HG02870 (cell line): ENCODE measurements around the gene GNA12.
A peak's percentile ranks its signal among the peaks of the same experiment; 100 is the strongest.

Experiments used
- ATAC-seq: cut with Tn5 transposase; IDR thresholded peaks from one replicate; pipeline ENCODE4 v1.9.1; 2021; ENCODE audit warnings: mild to moderate bottlenecking, moderate library complexity; ENCODE audit not compliant: unreplicated experiment

Gene GNA12

DNA sequence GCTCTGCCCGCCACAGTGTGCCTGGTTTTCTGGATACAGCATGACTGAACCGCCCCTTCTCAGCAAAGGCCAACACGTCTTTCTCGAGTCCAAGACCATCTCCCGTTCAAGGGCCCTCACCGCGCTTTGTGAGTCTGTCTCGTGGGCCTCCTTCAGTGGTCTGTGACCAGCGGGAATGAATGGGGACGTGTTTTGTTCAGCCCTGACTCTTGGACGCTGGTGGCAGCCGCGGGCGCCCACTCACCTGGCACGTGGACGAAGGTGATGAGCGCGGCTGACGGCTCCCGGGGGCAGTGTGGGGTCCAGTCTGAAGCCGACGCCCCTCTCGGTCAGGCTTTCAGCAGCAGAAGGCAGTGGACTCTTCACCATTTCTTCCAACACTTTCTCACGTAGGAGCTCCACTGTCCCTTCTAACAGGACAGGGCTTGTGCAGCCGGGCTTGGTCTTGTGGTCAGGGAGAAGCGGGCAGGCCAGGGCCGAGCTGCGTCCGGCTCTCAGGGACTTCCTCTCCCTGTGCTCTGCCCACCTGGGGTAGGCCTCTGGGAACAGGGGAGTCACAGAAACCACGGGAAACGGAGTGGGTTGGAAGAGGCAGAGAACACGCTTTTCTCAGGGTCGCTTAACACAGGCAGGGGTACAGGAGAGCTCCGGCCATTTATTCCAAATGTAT, 125.7 kb downstream of the GNA12 start:
- ATAC-seq, result no peak

DNA sequence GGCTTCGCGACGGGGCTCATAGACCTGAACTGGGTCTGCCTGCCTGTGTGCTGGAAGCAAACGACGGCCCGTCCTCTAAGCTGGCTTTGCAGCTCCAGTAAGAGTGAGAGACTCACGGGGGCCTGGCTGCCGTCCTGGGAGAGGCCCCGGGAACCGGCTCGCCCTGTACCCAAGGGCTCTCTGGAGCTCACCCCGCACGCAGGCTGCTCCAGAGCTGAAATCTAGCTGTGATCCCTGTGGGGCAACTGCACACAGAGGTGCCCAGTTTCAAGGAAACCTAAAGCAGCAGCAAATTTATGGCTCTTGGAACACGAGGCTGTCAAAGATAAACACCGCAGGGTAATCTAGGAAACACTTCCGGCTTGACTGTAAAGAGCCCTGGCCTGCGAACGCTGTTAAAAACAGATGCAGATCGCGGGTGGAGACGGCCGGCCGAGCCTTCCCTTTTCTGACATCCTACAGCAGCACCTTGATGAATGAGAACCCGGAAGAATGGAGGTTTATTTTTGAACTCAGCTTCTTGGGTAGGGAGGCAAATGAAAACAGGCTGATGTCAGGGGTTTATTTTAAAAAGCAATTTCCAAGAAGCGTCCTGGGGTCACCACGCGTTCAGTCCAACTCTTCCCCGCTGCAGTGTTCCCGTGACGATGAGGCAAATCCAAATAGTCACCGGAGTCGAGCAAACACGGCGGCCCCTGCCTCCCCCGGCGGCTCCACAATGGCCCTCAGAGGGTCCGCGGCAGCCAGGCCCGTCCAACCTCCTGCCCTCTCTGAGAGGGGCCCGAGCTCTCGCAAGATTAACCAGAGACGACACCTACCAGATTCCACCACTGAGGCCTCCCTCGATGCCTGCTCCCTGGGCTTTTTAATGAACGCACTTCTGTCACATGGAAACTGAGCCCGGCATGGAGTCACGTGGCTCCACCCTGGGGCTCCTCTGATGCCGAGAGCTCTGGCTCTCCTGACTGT, 126.5 kb downstream of the GNA12 start:
- ATAC-seq, result no peak

DNA sequence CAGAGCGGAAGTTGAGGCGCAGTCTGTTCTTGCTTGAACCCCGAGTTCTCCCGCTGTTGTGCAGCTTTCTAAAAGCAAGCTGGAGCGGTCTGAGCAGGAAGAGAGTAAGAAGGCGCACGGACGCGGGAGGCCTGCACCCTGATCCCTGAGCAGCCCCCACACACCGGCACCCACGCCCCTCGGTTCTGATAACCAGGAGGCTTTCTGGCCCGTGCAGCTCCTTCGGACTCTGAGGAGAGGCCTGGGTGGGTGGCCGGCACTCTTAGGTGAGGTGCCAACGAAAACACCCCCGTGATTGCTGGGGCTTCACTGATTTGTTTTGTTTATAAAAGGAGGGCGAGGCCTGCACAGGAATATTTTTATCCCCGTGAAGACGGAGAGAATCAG, 127.2 kb downstream of the GNA12 start:
- ATAC-seq, result no peak

DNA sequence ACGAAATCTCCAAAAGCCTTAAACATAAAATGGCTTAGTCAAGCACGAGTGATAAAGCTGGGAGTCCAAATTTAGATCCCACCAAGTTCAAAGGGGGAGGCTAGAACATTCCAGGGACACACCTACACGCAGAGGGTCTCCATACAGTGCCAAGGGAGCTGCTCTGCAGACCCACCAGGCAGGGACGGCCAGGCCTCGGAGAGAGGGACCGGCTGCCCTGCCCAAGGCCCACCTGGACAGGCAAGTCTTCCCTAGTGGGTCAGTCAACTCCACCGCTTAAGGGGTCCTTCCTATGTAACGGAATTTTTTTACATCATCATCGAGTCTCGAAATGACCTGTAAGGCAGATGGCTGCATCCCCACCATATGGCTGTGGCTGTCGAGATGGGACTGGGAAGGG, 127.6 kb downstream of the GNA12 start:
- ATAC-seq, result no peak

DNA sequence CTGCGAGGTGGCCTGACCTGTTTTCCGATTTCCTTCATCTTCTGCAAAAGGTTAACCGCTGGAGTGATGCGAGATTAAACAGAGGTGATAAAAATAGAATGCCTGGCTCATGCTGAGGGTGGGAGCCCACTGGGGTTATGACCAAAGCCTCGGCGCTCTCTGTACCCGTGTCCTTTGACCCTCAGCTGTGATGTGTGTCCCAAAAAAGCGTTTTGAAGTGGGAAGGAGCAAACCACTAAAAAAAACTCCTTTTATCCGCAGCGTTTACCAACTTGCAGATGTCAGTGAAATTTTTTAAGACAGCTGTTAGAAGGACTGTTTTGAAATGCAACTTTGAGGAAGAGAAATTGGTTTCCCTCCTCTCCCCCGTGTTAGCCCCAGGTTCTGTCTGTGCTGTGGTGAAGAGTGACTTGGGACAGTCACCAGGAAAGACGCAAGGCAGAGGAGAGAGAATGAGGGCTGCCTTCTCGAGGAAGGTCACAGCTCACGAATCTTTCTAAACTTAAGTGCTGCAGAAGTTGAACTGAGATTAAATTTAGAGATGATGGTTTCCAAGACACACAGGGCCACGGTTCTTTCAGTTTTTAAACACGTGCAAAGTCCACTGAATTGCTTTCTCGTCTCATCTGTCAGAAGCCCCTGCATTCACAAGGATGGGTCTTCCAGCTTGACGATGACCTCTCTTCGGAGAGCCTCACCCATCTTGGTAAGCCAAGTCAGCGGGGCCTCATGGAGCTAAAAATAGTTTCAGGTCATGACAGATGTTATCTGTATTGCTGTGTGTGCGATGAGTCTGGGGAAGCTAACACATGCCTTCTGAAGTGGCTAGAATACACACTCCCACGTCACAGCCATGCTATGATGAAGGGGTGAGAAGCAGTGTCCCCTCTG, 128.5 kb downstream of the GNA12 start:
- ATAC-seq, result no peak

DNA sequence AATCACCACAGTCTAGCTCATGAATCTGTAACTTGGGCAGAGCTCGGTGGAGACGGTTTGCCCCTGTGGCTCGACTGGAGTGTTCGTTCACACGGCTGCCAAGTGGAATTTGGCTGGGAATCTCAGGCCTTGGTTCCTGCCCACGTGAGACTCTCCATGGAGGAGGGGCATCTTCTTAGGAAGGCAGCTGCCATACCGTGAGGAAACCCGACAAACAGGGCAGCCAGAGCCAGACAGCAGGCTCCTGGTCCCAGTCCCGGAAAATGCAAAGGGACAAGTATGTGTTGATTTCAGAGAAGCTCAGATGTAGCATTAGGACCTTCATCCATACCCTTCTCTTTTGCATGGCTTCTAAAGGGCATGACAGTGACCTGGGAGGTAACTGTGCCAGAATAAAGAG, 129.5 kb downstream of the GNA12 start:
- no peak for ATAC-seq

DNA sequence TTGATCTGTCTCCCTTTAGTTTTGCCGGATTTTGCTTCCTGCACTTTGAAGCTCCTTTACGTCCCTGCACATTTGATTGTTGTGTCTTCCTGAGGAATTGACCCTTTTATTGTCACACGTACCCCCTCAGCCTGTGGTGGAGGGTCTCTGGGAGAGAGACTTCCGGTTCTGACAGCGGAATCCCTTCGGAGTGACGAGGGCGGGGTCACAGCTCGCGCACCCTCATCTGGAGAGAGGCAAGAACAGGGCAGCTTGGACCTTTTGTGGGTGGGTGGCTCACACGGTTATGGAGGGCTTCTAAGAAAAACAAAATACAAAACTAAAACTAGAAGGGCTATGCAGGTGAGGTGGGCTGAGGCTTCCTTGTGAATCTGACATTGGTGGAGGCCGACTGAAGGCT, 130.1 kb downstream of the GNA12 start:
- ATAC-seq, result no peak

DNA sequence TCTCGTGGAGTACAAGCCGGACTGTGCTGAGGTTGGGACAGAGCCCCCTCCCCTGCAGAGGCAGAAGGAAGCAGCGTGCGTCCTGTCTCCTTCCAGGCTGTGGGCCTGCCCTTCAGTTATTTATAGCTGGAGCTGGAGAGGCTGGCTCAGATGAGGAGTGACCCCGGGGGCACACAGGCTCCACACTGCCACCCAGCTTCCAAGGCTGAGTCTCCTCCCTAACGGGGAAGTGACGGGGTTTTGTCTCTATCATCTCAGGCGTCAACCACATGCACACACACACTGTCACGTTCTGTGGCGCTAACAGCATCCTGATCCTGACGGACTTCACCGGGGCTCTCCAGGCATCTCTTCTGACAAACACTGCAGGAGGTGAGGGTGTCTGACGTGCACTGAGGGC, 130.7 kb downstream of the GNA12 start:
- ATAC-seq, result no peak

DNA sequence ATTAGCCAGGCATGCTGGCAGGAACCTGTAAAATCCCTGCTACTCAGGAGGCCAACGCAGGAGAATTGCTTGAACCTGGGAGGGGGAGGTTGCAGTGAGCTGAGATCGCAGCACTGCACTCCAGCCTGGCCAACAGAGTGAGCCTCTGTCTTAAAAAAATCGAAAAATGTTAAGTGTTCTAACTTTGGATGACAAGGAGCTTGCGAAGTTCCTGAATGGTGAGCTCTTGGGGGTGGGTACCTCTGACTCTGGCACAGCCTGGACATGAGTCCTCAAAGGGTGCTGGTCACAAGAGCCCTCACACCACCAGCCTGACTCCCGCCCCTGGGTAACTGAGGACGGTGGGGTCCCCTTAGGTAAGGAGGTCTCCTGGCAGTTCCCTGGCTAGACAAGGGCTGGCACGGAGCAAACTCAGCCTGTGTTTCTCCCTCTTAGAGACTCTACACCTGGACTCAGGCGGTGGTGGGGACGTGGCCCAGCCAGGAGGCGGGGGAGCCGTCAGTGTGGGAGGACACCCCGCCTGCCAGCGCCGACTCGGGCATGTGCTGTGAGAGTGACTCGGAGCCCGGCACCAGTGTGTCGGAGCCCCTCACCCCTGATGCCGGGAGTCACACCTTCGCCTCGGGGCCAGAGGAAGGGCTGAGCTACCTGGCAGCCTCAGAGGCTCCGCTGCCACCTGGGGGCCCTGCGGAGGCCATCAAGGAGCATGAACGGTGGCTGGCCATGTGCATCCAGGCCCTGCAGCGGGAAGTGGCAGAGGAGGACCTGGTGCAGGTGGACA, 132.0 kb downstream of the GNA12 start:
- ATAC-seq, result no peak

DNA sequence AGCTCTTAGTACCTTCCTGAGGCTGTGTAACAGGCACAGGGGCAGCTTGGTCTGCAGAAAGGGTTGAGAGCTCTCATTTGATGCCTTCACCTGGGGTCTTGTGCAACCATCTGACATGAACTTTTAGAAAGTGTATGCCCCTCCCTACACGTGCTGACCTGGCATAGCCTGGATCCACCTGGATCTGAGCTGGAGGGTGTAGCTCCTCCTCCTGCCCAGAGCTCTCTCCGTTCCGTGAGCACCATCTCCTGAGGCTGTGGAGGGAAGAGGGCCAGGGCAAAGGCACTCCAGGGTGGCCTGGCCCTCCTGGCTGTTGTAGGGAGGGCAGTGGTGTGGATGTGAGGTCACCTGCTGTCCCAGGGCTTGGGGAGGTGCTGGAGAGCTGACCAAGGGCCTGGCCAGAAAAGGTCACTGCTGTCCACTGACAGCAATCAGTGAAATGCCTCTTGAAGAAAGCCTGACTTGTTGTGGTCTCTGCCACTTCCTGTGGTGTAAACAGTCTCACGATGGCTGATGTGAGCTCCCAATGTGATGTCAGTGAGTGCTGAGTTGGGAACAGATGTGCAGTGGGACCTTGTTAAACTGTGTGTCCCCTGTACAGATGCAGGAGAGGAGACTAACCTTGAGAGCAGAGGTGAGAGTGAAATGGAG, 133.1 kb downstream of the GNA12 start:
- ATAC-seq, result no peak

DNA sequence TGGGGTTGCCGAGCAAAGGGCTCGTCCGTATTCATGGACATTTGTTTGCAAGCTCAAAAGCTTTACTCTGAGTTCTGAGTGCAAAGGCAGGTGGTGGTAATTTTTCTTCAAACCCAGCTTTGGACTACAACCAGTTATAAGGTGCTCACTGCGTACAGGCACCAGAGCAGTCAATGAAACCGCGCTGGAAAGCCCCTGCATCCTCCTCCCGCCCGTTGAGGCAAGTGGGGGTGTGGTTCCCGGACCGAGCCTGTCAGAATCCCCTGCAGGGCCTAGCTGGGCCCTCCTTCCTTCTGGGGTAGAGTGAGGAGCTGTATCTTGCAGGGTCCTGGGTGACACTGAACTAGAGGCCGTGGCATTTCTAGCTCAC, 133.8 kb downstream of the GNA12 start:
- peak; percentile 67 for ATAC-seq

DNA sequence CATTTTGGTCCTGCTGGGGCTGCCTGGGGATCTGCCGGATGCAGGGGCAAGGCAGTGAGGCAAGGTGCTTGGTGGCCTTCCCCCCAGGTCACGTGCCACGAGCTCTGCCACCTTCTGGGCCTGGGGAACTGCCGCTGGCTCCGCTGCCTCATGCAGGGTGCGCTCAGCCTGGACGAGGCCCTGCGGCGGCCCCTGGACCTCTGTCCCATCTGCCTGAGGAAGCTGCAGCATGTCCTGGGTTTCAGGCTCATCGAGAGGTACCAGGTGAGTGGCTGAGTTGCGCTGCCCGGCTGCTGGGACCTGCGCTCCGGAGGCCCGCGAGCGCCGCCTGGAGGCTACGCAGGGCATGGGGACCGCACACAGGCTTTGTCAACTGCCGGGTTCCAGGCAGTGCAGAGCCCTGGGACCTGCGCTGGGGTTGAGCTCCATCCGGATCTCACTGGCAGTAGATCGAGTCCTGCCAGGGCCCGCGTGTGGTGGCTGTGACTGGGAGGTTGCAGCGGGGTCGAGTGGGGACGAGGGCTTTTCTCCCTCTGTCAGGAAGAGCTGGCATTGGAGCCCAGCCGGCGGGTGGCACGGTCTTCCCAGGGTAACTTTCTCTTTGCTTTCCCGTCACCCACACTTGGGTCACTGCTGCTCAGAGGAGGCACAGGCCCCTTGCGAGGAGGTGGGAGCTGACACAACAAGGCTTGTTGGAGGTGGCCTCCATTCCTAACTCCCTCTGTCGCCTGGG, 134.4 kb downstream of the GNA12 start:
- ATAC-seq, result peak; percentile 73

DNA sequence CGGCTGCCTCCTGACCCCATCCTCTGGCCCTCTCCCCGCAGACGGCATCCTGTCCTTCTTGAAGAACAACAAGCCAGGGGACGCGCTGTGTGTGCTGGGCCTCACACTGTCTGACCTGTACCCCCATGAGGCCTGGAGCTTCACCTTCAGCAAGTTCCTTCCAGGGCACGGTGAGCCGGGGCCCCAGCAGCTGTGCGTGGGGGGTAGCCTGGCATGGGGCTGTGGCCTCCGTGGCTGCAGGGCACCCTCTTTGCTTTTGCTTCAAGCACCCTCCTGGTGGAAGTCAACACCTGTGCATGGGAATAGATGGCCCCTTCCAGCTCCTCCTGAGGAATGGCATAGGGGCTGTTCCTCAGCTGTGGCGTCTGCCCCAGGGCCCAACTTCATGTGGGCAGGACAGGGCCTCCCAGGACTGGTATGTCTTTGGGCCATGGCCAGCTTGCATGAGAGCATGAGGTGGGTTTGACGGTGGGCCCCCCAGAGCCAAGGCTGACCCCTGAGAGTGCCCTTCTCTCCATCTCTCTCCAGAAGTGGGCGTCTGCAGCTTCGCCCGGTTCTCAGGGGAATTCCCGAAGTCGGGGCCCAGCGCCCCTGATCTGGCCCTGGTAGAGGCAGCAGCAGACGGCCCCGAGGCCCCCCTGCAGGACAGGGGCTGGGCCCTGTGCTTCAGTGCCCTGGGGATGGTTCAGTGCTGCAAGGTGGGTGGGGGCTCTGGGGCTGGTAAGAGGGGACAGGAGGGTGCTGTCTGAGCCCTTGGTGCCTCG, 135.4 kb downstream of the GNA12 start:
- ATAC-seq, result no peak

DNA sequence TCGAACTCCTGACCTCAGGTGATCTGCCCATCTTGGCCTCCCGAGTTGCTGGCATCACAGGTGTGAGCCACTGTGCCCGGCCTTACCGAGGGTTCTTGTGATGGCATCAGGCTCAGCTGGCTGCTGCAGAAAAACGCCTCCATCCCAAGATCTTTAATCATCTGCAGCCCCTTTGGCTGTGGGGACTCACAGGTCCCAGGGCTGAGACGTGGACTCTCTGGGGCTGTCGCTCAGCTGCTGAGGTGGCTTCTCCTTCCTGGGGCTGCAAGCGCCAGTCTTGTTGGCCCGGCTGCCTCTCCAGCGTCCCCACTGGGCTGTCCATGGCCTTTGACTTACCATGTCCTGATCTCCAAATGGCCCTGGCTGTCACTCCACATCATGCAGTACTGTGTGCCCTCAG, 136.1 kb downstream of the GNA12 start:
- no peak for ATAC-seq

DNA sequence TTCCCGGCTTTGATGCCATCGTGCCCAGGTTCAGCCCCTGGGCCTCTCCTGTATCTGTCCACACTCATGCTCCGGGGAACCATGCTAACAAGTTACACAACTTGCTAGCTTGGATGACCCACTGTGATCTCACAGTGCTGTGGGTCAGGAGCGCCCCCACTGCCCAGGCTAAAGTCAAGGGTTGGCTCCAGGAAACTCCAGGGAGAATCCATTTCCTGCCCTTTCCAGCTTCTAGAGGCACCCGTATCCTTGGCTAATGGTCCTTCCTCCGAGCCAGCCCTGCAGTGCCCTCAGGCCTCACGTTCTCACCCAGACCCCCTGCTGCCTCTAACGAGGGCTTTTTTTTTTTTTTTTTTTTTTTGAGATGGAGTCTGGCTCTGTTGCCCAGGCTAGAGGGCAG, 136.6 kb downstream of the GNA12 start:
- ATAC-seq, result no peak

DNA sequence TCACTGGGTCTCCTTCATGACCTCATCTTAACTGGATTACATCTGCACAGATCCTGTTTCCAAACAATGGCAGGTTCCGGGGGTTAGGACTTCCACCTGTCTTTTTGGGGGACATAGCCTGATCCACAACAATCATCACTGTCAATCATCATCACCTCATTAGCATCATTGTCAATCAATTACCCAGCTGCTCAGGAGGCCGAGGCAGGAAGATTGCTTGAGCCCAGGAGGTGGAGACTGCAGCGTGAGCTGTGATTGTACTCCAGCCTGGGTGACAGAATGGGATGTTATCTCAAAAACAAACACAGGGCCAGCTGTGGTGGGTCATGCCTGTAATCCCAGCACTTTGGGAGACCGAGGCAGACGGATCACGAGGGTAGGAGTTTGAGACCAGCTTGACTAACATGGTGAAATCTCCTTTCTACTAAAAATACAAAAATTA, 137.4 kb downstream of the GNA12 start:
- no peak for ATAC-seq

DNA sequence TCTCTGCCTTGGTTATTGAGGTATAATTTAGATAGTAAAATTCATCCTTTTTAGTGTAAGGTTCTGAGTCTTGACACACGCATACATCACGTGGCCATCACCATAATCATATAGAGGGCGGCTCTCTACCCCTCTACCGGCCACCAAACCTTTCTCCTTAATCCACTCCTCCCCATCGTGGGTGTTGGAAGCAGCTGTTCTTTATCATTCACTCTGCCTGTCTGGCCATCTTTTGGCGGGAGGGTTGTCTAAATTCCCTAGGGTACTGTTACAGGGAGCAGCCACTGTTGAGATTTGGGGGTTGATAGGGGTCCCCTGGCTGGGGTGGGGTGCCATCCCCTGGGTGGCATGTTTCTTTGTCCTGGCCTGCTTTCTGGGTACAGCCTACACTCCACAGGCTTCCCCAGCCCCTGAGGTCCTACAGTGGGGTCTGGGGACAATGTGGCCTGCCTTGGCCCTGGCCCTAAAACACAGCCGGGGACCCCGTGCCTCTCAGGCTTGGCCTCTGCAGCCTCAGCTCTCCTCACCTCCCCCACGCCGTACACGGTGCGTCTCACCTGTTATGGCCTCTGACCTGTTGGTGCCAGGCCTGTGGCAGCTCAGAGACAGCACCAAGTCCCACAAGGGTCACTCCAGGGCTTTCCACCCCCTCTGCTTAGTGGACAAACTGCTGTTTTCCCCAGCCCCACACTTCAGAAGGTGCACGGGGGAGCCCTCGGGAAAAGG, 138.6 kb downstream of the GNA12 start:
- ATAC-seq, result no peak

DNA sequence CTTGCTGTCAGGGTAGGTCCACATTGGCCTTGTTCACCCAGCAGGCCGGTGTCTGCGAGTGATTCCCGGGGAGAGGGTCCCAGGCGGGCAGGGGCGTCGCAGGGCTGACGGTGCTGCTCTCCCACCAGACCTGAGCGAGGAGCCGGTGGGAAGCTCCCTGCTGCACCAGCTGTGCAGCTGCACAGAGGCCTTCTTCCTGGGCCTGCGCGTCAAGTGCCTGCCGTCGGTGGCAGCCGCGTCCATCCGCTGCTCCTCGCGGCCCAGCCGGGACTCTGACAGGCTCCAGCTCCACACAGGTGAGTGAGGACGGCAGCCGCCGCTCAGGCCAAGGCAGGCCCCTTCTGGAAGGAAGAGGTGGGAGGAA, 141.5 kb downstream of the GNA12 start:
- no peak for ATAC-seq
